ENCODE data around the gene RAB8A.
"Not testable (repeated sequence)": the region's sequence is repeated elsewhere in the genome, so short reads cannot be mapped to it uniquely, and the experiment has no call there.

RAB8A gene

GRCh38 chr19:16098821-16099220, 12.9 kb upstream of the RAB8A start:
- no peak overlapping the region for H3K4me3 ChIP-seq (replicated peaks; ENCODE audit: low read depth, low read length)
- DNase-seq (ENCODE audit: low read depth) = no peak
- TF ChIP-seq CTCF (IDR thresholded peaks at IDR 0.05; ENCODE audit: low read length, missing control alignments) = no peak

GRCh38 chr19:16099314-16099965, 12.2 kb upstream of the RAB8A start:
- H3K4me3 ChIP-seq (replicated peaks; ENCODE audit: low read depth, low read length); DNase-seq (ENCODE audit: low read depth): not testable (repeated sequence)

DNA sequence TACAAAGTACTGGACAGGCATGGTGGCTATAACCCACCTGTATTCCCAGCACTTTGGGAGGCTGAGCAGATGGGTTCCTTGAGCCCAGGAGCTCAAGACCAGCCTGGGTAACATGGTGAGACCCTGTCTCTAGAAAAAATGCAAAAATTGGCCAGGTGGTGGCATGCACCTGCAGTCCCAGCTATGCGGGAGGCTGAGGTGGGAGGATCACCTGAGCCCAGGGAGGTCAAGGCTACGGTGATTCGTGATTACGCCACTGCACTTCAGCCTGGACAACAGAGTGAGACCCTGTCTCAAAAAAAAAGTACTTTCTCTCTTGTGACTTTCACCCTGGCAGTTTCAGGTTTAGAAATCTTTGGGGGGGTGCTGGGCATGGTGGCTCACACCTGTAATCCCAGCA, 11.2 kb upstream of the RAB8A start:
- DNase-seq (ENCODE audit: low read depth) = no peak
- no peak overlapping the region for H3K4me3 ChIP-seq (replicated peaks; ENCODE audit: low read depth, low read length)
- TF ChIP-seq CTCF (IDR thresholded peaks at IDR 0.05; ENCODE audit: low read length, missing control alignments) = no peak

DNA sequence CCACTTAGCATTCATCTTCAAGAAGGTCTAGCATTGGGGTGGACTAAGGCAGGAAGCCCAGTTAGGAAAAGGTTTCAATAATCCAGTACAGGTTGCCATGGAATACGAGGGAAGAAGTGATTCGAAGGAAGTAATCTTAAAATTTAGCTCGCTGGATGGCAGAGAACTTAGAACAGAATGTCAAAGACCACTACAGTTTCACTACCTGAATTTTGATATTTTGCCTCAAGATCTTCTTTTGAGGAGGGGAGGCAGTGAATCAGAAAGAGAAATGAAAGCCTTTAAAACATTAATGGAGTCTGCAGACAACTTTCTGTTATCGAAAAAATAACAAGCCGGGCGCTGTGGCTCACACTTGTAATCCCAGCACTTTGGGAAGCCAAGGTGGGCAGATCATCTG, 7.0 kb upstream of the RAB8A start:
- no peak overlapping the region for H3K4me3 ChIP-seq (replicated peaks; ENCODE audit: low read depth, low read length)
- TF ChIP-seq CTCF (IDR thresholded peaks at IDR 0.05; ENCODE audit: low read length, missing control alignments) = no peak
- DNase-seq (ENCODE audit: low read depth) = no peak

DNA sequence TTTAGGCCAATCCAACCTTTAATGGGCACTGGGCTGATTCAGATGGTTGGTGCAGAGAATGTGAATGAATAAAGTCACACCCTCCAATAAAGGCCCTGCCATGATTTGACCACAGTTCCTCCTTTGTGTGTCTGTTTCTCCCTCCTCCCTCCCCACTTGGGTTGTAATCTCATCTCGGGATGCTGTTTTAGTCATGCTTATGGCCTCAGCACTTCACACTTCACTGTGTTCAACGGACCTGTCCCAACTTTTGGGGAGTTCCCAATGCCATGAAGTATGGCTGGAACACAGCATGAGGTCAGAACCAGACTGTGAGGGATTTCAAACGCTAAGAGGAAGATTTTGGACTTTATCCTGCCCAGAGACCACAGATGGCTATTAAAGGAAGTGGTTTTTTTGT, 5.6 kb upstream of the RAB8A start:
- DNase-seq (ENCODE audit: low read depth) = no peak
- no peak for TF ChIP-seq CTCF (IDR thresholded peaks at IDR 0.05; ENCODE audit: low read length, missing control alignments)
- no peak overlapping the region for H3K4me3 ChIP-seq (replicated peaks; ENCODE audit: low read depth, low read length)

DNA sequence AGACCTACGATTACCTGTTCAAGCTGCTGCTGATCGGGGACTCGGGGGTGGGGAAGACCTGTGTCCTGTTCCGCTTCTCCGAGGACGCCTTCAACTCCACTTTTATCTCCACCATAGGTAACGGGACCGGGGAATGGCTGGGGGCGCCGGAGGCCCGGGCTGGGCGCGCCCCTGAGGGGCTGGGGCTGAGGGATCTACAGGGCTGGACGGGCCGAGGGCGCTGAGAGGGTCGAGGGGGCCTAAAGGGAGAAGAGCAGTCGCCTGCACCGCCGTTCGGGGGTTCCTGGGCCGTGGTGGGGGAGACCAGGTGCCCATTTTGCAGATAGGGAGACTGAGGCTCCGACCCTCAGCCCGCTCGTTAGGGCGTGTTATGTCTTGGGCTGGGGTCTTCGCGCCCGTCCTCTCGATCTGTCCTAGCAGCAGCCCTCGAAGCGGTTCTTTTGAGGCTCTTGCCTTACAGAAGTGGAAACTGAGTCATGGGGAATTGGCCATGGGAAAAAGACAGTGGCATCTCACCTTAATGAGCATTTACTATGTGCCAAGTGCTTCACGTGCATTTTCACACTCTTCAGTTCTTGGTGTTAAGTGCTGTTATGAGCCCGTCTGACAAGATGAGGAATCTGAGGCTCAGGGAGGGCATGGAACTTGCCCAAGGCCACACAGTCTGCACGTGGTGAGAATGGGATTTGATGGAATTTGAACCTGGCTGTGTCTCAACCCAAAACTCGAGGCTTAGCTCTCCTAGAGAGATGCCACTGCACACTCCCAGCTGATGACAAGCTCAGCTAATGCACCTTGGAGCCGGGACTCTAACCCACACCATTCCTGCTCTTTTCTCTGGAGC, 442 bp downstream of the RAB8A start:
- TF ChIP-seq CTCF (IDR thresholded peaks at IDR 0.05; ENCODE audit: low read length, missing control alignments) = no peak
- no peak for DNase-seq (ENCODE audit: low read depth)
- H3K4me3 ChIP-seq (replicated peaks; ENCODE audit: low read depth, low read length) = peak overlapping the region; percentile 97

DNA sequence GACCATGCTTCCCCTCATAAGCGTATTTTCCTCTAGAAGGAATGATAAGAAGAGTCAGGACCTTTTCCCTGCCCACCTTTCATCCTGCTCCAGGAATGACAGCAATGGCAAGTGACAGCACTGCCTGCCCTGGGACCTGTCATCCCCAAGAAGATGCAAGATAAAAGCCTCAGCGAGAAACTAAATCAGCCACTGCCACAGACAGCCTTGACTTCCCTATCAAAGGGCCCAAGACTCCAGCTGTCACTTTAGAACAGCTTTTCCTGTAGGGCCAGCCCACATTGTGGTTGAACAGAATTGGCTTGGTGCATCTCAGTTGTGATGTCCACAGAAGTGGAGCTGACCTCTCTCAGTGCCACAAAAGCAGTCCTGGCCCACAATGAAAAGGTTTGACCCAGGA, 1.1 kb downstream of the RAB8A start:
- H3K4me3 ChIP-seq (replicated peaks; ENCODE audit: low read depth, low read length) = peak overlapping the region; percentile 97
- no peak for TF ChIP-seq CTCF (IDR thresholded peaks at IDR 0.05; ENCODE audit: low read length, missing control alignments)
- no peak for DNase-seq (ENCODE audit: low read depth)

Measured in fibroblast of pulmonary artery (primary cell).